Measurements from ENCODE around the gene SLC49A3. TPM values are rescaled to one million over a fixed set of nuclear protein-coding genes. Genes with fewer than 3 reads are reported as not detected.
"Not testable (repeated sequence)": the region's sequence is repeated elsewhere in the genome, so short reads cannot be mapped to it uniquely, and the experiment has no call there.

SLC49A3 gene
- total RNA-seq, 1 donor, result 3.9 TPM

DNA sequence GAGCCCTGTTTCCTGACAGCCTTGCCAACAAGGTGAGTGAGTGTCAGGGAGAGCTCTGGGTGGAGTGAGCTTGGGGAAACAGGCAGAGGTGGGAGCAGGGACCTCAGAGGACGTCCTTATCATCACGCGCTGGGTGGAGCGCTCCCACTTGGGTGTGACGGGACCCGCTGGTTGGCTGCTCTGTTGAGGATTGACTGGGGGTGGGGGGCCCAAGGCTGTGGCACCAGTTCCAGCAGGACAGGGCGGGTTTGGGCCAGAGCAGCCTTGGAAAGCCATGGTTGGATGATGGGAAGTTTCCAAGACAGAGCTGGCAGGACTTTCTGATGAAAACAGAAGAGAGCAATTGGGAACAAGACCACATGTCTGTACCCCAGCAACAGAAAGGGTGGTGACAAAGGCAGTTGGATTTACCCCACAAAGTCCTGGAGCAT is 13.7 kb upstream of the SLC49A3 start:
- no peak for DNase-seq (ENCODE audit: low read depth)
- no peak overlapping the region for H3K4me3 ChIP-seq (ENCODE audit: low read depth, low read length)
- no peak for TF ChIP-seq CTCF (IDR thresholded peaks at IDR 0.05; ENCODE audit: insufficient read depth, low read depth, low read length)

DNA sequence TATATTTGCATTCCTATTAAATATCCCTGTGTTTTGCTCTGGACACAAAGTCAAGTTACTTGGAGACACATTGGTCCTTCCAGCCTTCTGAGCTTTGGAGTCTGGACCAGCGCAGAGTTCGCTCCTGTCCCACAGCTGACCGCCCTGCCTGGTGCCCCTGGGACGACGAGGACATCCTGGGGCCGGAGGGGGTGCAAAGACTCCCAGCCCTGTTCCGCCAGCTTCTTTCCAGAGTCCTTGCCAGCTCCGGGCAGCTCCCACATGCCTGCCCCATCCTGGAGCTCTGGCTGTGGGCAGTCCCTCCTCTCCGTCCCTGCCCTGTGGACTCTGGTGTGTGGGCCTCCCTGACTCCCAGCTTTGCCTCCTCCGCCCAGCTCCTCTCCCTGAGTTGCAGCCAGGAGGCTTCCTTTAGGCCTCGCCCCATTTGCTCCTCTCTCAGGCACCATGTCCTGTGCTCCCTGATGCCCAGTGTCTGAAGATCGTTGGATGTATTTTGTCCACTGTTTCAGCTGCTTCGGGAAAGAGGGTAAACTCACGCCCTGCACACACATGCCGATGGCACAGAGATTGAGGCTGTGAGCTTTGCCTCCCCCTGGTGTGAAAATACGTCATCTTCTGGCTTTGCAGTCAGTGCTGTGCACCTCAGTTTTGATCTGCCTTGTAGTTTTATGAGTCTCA is 11.8 kb upstream of the SLC49A3 start:
- peak; percentile 8 for TF ChIP-seq CTCF (IDR thresholded peaks at IDR 0.05; ENCODE audit: insufficient read depth, low read depth, low read length)
- DNase-seq (ENCODE audit: low read depth), result peak; percentile 36
- no peak overlapping the region for H3K4me3 ChIP-seq (ENCODE audit: low read depth, low read length)

DNA sequence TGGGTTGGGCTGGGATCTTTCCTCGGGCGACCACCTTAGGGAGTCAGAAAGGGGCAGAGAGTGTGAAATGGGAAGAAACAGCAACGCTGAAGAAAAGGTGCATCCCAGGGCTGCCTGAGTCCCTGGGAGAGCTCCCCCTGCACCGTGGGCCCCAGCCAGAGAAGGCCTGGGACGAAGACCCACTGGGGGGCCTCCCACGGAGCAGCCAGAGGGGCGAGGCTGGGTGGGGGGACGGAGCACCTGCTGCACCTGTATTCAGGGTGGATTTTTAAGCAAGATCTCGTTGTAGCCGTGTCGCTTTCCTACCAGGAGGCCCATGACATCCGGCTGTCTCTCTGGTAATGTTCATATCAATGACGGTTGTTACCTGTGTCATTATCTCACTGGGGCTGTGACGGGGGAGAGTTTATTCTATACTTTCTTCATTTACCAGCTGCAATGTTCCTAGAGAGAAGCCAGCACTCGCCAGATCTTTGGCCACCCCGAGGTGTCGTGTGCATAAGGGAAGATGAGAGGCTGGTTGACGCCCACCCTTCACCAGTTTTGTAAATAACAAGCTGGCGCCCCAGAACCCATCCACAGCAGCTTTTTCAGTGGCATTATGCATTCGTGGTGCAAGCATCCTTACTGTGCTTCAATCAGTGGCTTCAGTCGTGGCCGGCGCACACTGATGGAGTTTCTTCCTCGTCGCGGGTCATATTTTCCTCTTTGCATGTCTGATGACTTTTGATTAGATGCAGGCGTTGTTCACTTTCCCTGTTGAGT is 11.0 kb upstream of the SLC49A3 start:
- TF ChIP-seq CTCF (IDR thresholded peaks at IDR 0.05; ENCODE audit: insufficient read depth, low read depth, low read length), result no peak
- H3K4me3 ChIP-seq (ENCODE audit: low read depth, low read length), result no peak overlapping the region
- no peak for DNase-seq (ENCODE audit: low read depth)

DNA sequence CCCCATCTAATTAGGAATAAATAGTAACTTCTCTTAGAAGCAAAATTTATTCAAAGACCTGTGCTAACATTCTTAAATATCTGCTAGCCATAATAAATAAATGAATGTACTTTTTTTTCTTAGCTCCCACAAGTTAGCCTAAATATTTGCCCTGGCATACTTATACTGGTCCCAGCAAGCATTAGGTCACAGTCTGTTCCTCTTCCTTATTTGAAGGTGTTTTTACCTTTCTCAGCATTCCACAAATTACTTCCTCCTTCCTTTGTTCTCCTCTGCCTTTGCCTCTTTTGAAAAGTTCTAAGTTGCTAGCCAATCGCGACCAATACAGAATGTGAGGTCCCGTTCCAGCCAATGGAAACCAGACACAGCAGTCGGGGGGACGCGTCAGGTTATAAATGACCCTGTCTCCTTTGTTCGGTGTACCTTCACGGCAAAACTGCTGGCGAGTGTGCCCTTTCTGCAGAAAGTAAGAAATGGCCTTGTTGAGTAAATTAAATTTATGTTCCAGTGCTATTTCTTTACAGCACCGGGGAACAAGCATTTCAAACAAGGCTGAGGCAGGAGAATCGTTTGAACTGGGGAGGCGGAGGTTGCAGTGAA is 5.5 kb upstream of the SLC49A3 start:
- not testable (repeated sequence) for DNase-seq (ENCODE audit: low read depth); H3K4me3 ChIP-seq (ENCODE audit: low read depth, low read length)

DNA sequence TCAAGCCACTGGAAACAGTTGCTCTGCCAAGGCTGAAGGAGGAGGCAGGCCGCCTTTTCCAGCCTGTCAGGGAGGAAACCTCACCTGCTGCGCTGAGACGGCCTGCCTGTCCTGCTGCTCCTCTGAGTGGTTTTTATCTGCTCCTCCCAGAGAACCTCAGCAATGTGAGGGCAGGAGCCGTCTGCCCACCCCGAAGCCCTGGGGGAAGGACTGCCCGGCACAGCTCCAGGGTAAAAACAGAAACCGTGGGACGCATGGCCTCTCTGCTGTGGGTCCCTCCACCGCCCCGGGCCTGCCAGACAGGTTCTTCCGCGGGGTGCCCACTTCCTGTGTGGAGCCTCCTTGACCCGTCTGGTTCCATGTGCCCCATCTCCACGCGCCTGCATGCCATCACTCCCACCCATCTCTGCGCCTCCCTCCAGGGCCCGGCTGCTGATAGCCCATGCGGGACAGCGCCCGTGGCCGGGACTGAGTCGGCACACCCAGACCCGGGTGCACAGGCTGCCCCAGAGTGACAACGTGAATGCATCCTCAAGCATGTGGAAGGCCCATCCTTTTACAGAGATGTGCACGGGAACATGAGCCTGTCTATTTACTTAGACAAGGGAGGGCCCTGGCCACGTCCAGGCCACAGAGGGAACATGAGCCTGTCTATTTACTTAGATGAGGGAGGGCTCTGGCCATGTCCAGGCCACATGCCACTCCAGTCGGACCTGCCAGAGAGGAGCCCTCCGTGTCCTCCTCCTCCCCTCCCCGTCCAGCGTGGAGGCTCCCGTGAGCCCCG is 4.0 kb upstream of the SLC49A3 start:
- DNase-seq (ENCODE audit: low read depth), result no peak
- H3K4me3 ChIP-seq (ENCODE audit: low read depth, low read length), result no peak overlapping the region
- no peak for TF ChIP-seq CTCF (IDR thresholded peaks at IDR 0.05; ENCODE audit: insufficient read depth, low read depth, low read length)

DNA sequence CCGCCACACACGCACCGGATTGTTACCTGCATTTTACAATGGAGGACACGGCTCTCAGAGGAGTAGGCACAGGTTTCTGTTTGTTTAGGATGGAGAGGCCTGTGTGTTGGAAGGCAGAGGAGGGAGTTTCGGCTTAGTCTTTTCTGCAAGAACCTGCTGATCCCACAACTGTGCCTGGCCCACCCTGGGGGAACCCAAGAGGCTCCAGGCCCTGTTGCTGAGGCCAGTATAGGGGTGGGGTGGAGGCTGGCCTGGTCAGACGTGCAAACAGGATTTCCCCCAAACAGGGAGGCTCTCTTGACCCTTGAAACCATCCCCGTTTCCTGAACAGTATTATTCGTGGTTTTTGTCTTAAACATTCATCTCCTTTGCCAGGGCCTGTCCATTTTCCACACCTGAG is 772 bp upstream of the SLC49A3 start:
- no peak for TF ChIP-seq CTCF (IDR thresholded peaks at IDR 0.05; ENCODE audit: insufficient read depth, low read depth, low read length)
- no peak for DNase-seq (ENCODE audit: low read depth)
- H3K4me3 ChIP-seq (ENCODE audit: low read depth, low read length), result peak overlapping the region; percentile 32

Data from fibroblast of villous mesenchyme (primary cell).